ENCODE measurements around the gene IL7R.
A peak's percentile ranks its signal among the peaks of the same experiment; 100 is the strongest.

IL7R gene, protein sequence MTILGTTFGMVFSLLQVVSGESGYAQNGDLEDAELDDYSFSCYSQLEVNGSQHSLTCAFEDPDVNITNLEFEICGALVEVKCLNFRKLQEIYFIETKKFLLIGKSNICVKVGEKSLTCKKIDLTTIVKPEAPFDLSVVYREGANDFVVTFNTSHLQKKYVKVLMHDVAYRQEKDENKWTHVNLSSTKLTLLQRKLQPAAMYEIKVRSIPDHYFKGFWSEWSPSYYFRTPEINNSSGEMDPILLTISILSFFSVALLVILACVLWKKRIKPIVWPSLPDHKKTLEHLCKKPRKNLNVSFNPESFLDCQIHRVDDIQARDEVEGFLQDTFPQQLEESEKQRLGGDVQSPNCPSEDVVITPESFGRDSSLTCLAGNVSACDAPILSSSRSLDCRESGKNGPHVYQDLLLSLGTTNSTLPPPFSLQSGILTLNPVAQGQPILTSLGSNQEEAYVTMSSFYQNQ

DNA sequence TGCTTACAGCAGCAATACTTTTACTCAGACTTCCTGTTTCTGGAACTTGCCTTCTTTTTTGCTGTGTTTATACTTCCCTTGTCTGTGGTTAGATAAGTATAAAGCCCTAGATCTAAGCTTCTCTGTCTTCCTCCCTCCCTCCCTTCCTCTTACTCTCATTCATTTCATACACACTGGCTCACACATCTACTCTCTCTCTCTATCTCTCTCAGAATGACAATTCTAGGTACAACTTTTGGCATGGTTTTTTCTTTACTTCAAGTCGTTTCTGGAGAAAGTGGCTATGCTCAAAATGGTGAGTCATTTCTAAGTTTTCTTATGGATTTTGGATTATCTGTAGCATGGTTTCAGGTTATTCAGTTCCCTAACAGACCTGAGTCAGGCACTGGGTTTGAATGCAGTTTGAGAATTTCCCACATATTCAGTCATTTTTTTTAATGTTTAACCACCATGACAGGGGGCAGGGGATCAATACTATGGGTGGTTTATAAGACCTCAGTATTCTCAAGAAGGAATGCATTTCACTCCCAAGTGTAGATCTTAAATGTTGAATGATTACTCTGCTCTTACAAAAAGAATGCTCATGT, at the start of gene IL7R:
IL7R (plus strand) TSS at position 127 of the 587 bp plus-strand sequence; CDS start at position 214, 87 bp downstream.
- no peak for DNase-seq (ENCODE audit: extremely low spot score)
- CTCF ChIA-PET = interaction anchor here (1.0 to 1.2 kb wide), 2 partner anchors 18 to 19 kb away, joined by 3 to 4 read pairs; no protein-coding TSS in a partner anchor
- TF ChIP-seq, protein P1, sequence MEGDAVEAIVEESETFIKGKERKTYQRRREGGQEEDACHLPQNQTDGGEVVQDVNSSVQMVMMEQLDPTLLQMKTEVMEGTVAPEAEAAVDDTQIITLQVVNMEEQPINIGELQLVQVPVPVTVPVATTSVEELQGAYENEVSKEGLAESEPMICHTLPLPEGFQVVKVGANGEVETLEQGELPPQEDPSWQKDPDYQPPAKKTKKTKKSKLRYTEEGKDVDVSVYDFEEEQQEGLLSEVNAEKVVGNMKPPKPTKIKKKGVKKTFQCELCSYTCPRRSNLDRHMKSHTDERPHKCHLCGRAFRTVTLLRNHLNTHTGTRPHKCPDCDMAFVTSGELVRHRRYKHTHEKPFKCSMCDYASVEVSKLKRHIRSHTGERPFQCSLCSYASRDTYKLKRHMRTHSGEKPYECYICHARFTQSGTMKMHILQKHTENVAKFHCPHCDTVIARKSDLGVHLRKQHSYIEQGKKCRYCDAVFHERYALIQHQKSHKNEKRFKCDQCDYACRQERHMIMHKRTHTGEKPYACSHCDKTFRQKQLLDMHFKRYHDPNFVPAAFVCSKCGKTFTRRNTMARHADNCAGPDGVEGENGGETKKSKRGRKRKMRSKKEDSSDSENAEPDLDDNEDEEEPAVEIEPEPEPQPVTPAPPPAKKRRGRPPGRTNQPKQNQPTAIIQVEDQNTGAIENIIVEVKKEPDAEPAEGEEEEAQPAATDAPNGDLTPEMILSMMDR (IDR thresholded peaks at IDR 0.05; ENCODE audit: control extremely low read depth, extremely low read depth, low read depth, missing control alignments) = no peak
- POLR2A ChIA-PET = no interaction called here

DNA sequence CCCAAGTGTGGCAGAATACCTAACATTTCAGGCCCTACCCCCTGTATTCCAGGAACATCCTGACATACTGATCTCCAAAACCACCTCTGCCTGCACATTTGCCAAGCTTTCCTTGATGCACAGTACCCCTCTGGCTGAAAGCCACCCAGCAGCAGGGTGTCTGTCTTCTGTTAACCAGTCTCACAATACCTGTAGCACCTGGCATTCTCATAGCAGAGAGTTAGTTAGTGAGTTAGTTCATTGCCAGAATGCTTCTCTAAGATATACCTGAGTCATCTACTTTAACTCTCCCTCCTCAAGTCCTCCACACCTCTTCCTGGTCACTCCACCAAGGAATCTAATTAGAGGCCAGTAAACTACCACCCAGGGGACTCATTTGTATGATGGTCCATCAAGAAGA, 46.1 kb upstream of the IL7R start:
- CTCF ChIA-PET = interaction anchor here (0.9 to 1.2 kb wide), 2 partner anchors 13 to 41 kb away, joined by 3 read pairs; no protein-coding TSS in a partner anchor
- TF ChIP-seq, protein P1 (IDR thresholded peaks at IDR 0.05; ENCODE audit: control extremely low read depth, extremely low read depth, low read depth, missing control alignments) = no peak
- no peak for DNase-seq (ENCODE audit: extremely low spot score)
- POLR2A ChIA-PET = no interaction called here

DNA sequence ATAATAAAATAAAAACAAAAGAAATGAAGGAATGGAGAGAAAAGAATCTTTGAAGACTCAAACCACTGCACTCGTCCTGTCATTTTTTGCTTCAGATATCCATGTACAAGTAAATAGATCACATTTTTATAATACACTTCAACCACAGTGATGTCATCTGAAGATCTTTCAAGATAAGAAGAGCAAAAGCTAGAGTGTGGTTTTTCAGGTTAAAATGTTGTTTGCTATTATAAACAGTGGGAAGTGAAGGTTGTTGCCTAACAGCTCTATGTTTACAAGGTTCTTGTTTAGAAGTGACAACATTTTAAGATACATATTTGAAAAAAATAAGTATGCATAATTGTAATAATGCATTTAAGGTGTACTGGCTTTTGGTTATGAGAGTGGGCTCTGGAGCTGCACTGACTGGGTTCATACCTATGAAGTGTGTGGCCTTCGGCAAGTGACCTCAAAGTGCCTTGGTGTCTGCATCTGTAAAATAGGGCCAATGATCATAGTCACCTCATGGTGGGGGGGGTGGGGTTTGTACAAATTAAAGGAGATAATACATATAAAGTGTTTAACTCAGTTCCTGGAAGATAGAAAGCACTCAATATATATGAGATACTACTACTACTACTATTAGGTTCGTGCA, 45.5 kb upstream of the IL7R start:
- TF ChIP-seq, protein P1 (IDR thresholded peaks at IDR 0.05; ENCODE audit: control extremely low read depth, extremely low read depth, low read depth, missing control alignments) = no peak
- ChIA-PET POLR2A (no interaction called here), CTCF (interaction anchor here (0.9 to 1.2 kb wide), 2 partner anchors 12 to 40 kb away, joined by 3 read pairs; no protein-coding TSS in a partner anchor)
- DNase-seq (ENCODE audit: extremely low spot score) = no peak

DNA sequence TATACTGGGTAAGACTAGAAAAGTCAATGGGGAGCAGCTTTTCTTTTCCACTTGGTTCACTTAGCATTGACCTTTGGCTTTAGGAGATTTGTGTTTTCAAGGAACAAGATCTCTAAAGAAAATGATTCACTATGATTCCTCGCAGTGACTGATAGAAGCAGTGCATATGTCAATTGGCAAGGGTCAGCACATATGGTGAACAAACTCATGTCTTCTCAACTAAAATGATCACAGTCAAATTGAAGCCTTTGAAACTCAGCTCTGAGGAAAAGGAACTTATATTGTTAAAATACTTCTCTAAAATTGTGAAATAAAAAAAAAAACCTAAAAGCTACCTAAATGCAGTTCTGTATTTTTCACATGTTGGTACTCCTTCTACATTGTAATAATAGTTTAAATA, 43.2 kb upstream of the IL7R start:
- ChIA-PET CTCF (interaction anchor here (0.8 to 2.1 kb wide), 8 partner anchors 9 to 113 kb away, joined by 3 to 10 read pairs (median 4); no protein-coding TSS in a partner anchor), POLR2A (no interaction called here)

DNA sequence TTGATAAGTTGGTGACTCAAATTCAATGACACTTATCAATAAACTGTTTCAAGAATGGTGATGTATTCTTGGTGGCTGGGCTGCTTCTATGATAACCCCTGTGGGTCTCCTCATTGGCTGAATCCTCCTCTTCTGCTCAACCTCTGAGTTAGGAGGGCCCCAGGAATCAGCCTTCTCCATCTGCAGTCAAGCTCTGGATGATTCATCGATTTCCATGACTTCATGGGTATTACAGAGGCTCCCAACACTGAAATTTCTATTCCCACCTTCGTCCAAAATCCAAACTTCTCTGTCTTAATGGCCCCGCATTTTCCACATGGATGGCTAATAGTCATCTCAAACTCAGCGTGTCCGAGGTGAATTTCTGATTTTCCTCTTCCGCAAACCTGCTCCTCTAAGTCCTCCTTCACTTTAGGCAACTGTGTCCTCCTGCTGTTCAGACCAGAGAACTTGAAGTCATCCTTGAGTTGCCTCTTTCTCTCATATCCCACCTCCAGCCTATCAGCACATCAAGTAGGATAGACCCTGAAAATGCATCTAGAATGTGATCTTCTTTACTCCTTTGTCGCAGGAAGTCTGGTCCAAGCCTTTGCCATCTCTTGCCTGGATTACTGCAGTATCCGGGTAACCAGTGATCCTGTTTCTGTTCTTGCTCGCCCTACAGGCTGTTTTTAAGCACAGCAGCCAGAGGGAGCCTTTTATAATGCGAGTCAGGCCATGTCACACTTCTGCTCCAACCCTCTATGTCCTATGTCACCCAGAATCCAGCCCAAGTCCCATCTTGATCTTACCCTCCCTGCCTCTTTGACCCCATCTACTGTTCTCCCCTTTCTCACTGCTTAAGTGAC, 41.4 kb upstream of the IL7R start:
- TF ChIP-seq, protein P1 (IDR thresholded peaks at IDR 0.05; ENCODE audit: control extremely low read depth, extremely low read depth, low read depth, missing control alignments) = peak; percentile 32
- ChIA-PET POLR2A (no interaction called here), CTCF (no interaction called here)
- DNase-seq (ENCODE audit: extremely low spot score) = no peak

More for the DNA sequence above, 43.2 kb upstream of the IL7R start:
- TF ChIP-seq, protein P1 (IDR thresholded peaks at IDR 0.05; ENCODE audit: control extremely low read depth, extremely low read depth, low read depth, missing control alignments) = no peak
- no peak for DNase-seq (ENCODE audit: extremely low spot score)
